Epithelial cell of proximal tubule (primary cell): ENCODE measurements around the gene MMP14. TPM values are rescaled to one million over a fixed set of nuclear protein-coding genes. Genes with fewer than 3 reads are reported as not detected.
"Not testable (repeated sequence)": the region's sequence is repeated elsewhere in the genome, so short reads cannot be mapped to it uniquely, and the experiment has no call there.

Source experiments
- DNase-seq: peaks from one replicate; pipeline ENCODE4 v3.0.0-alpha.2; 2011; ENCODE audit warnings: low read depth
- H3K4me3 ChIP-seq: 2 replicates; pipeline ENCODE4 v1.5.1; 2011; ENCODE audit warnings: low read depth, mild to moderate bottlenecking, low read length
- total RNA-seq: library from RNA; depleted of rRNA; stranded (reverse); fragments of >200 nt; gene quantifications from 2 replicates; pipeline ENCODE4 v1.2.3, GENCODE V29; 2015
- TF ChIP-seq, protein P1 (sequence below): conservative IDR thresholded peaks from 2 replicates; pipeline ENCODE4 v1.5.1; 2012; ENCODE audit warnings: low read depth, mild to moderate bottlenecking, low read length

Gene MMP14
- total RNA-seq = 224 and 227 TPM in 2 replicates

DNA sequence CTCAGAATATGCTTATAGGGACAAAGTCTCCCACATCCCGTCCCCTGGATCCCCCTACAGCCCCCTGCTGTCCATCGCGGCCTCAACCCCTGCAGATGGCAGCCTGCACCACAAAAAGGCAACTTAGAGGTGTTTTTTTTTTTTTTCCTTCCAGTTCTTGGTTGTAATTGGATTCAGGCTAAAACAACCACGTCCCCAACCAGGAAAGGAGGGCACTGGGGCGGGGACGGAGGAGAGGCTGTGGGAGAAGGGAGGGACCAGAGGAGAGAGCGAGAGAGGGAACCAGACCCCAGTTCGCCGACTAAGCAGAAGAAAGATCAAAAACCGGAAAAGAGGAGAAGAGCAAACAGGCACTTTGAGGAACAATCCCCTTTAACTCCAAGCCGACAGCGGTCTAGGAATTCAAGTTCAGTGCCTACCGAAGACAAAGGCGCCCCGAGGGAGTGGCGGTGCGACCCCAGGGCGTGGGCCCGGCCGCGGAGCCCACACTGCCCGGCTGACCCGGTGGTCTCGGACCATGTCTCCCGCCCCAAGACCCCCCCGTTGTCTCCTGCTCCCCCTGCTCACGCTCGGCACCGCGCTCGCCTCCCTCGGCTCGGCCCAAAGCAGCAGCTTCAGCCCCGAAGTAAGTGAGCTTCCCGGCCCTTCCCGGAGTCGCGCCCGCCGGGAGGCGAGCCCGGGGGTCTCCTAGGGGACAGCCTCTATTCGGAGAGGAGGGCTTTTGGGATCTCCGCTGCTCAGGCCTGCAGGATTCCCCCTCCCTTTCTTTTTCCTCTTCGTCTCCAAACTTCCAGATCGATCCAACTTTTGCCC is at the start of gene MMP14:
Gene MMP14 (plus strand): TSS at position 285 of the 813 bp plus-strand sequence. CDS start 233 bp downstream, at position 518.
- no peak for DNase-seq

DNA sequence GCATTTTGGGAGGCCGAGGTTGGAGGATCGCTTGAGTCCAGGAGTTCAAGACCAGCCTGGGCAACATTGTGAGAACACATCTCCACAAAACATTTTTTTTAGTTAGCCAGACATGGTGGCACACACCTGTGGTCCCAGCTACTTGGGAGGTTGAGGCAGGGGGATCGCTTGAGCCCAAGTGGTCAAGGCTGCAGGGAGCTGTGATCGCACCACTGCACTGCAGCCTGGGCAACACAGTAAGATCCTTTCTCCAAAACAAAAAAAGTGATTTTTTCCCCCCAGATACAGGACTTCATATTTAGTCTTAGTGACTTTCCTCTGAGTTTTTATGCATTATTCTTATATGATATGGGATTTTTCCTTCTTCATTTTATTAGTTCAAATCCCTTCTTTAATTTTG is 49.7 kb upstream of the MMP14 start:
- TF ChIP-seq, protein P1, sequence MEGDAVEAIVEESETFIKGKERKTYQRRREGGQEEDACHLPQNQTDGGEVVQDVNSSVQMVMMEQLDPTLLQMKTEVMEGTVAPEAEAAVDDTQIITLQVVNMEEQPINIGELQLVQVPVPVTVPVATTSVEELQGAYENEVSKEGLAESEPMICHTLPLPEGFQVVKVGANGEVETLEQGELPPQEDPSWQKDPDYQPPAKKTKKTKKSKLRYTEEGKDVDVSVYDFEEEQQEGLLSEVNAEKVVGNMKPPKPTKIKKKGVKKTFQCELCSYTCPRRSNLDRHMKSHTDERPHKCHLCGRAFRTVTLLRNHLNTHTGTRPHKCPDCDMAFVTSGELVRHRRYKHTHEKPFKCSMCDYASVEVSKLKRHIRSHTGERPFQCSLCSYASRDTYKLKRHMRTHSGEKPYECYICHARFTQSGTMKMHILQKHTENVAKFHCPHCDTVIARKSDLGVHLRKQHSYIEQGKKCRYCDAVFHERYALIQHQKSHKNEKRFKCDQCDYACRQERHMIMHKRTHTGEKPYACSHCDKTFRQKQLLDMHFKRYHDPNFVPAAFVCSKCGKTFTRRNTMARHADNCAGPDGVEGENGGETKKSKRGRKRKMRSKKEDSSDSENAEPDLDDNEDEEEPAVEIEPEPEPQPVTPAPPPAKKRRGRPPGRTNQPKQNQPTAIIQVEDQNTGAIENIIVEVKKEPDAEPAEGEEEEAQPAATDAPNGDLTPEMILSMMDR = no peak
- DNase-seq = no peak
- no peak overlapping the region for H3K4me3 ChIP-seq

More for the DNA sequence above, at the start of gene MMP14:
- TF ChIP-seq, protein P1 = peak; percentile 49
- H3K4me3 ChIP-seq = peak within 1 kb of the TSS; percentile 75

DNA sequence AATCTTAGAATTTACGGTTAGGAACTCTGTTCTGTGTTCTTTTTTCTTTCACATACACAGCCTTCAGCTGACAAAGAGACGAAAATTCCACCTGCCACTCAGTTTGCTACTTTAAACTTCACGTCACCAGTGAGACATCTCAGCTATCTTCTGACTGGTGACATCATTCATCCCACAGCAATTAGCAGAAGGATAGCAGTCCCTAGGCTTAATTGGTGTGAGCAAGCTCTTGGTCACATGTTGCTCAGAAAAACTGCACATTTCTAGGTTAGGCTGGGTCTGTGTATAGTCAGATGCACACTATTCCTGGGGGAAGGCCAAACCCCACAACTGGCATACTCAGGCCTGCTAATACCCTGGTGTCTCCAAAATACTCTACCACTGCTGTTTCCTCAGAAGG is 45.1 kb upstream of the MMP14 start:
- no peak overlapping the region for H3K4me3 ChIP-seq
- peak; percentile 77 for DNase-seq
- TF ChIP-seq, protein P1 = no peak

DNA sequence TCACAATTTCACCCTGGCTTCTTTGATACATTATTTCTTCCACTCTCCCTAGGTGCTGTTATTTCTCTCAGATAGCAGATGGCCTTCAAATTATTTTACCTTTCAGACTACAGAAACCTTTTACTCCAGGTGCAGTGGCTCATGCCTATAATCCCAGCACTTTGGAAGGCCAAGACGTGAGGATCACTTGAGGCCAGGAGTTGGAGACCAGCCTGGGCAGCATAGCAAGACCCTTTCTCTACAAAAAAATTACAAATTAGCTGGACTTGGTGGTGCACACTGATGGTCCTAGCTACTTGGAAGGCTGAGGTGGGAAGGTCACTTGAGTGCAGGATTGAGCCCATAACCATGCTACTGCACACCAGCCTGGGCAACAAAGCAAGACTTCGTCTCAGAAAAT is 44.2 kb upstream of the MMP14 start:
- H3K4me3 ChIP-seq = no peak overlapping the region
- no peak for DNase-seq
- TF ChIP-seq, protein P1 = no peak

DNA sequence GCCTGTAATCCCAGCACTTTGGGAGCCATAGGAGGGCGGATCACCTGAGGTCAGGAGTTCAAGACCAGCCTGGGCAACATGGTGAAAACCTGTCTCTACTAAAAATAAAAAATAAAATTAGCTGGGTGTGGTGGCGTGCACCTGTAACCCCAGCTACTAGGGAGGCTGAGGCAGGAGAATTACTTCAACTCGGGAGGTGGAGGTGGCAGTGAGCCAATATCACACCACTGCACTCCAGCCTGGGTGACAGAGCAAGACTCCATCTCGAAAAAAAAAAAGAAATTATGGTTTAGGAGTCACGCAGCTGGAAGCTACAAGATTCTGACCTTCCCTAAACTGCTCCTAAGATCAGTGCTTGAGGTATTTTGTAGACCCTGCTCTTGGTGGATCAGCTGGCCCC is 42.8 kb upstream of the MMP14 start:
- H3K4me3 ChIP-seq, DNase-seq: not testable (repeated sequence)

DNA sequence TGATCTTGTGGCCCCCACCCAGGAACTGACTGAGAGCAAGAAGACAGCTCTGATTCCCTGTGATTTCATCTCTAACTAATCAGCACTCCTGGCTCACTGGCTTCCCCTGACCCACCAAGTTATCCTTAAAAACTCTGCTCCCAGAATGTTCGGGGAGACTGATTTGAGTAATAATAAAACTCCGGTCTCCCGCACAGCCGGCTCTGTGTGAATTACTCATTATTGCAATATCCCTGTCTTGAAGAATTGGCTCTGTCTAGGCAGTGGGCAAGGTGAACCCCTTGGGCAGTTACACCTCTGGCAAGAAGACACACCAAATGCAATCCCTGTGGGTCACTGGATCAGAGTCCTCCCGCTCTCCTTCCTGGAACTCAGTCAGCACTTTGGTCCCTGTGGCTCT is 42.4 kb upstream of the MMP14 start:
- peak overlapping the region; percentile 15 for H3K4me3 ChIP-seq
- DNase-seq = no peak
- TF ChIP-seq, protein P1 = no peak

DNA sequence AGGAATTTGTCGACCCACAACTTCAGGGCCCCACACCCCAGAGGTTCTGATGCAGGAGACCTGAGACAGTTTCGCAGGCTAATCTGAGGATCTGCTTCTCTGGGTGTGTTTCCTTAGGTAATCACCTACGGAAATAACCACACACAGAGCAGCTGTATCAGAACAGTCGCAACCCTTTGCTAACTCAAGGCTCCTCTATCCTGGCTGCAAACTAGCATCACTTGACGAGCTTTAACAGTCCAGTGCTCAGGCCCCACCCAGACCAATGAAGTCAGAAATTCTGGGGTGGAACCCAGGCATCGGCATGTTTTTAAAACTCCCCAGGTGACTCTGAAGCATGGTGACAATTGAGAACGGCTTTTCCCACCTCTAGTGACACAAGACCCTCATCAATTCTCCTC is 41.8 kb upstream of the MMP14 start:
- peak; percentile 56 for DNase-seq
- peak overlapping the region; percentile 15 for H3K4me3 ChIP-seq
- TF ChIP-seq, protein P1 = no peak
